ENCODE measurements around the gene PCDHGA4. TPM values are rescaled to one million over a fixed set of nuclear protein-coding genes. Genes with fewer than 3 reads are reported as not detected.

PCDHGA4 gene
- total RNA-seq, 1 donor from 2014 or later, result 5.8 TPM

DNA sequence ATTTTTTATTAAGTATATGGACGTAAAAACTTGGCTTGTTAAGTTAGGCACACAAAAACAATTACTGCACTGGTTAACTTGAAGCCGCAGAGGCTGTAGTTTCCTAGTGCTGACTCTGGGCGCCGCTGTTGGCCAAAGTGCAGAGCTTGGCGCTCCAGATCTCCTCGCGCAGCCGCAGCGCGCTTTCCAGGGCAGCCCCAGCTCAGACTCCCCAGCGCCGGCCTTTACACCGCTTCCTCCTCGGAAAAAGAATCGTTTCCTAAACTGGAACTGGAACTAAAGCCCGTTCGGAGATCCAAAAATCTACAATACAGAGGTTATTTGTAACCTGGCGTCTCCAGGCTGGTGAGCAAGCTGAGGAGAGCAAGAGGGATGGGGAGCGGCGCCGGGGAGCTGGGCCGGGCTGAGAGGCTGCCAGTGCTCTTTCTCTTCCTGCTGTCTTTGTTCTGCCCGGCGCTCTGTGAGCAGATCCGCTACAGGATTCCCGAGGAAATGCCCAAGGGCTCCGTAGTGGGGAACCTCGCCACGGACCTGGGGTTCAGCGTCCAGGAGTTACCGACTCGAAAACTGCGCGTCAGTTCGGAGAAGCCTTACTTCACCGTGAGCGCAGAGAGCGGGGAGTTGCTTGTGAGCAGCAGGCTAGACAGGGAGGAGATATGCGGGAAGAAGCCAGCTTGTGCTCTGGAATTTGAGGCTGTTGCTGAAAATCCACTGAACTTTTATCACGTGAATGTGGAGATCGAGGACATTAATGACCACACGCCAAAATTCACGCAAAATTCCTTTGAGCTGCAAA lies 43.1 kb downstream of the PCDHGA4 start, which contains the start of gene PCDHGB5:
TSS of gene PCDHGB5 (plus strand) at position 192 of the 796 bp plus-strand sequence. CDS start at position 373, 181 bp downstream.

DNA sequence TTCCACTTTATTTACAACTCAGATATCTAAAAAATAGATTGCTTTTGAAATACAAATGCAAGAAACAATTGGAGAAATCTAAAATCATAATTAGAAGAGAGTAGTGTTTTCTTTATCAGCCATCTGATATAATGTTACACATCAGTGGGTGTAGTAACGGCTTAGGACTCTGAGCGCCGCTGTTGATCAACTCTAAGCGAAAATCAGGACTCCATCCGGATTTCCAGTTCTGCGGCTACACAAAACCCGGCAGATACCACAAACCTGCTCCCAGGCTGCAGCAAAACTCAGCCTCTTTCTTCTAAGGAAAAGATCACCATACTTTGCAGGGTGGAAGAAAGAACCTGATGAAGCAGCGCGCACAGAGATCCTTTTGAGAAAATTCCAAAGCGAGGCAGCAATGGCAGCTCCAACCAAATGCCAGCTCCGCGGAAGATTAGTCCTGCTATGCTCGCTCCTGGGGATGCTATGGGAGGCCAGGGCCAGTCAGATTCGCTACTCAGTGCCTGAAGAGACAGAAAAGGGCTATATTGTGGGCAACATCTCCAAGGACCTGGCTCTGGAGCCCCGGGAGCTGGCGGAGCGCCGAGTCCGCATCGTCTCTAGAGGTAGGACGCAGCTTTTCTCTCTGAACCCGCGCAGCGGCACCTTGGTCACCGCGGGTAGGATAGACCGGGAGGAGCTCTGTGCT lies 47.9 kb downstream of the PCDHGA4 start, which contains the start of gene PCDHGA9:
TSS of gene PCDHGA9 (plus strand) at position 226 of the 691 bp plus-strand sequence. CDS start at position 401, 175 bp downstream.

Other genes starting within 250 kb of the PCDHGA4 start
- under 0.01 and 0.09 TPM in 2 replicates for gene PCDHB4, start 233.2 kb upstream of the PCDHGA4 start, total RNA-seq
- gene PCDHB5, start 219.8 kb upstream of the PCDHGA4 start, total RNA-seq, result 0.60 and 1.8 TPM in 2 replicates
- 0.14 and 0.30 TPM in 2 replicates for gene PCDHB6, start 205.0 kb upstream of the PCDHGA4 start, total RNA-seq
- gene PCDHB7, start 182.4 kb upstream of the PCDHGA4 start, total RNA-seq, result 0.18 and 0.89 TPM in 2 replicates
- 0.05 and 0.89 TPM in 2 replicates for gene PCDHB8, start 177.2 kb upstream of the PCDHGA4 start, total RNA-seq
- gene PCDHB16, start 172.6 kb upstream of the PCDHGA4 start, total RNA-seq, result 0.09 and 0.30 TPM in 2 replicates
- gene PCDHB9, start 167.9 kb upstream of the PCDHGA4 start, total RNA-seq, result 0.18 and 0.30 TPM in 2 replicates
- gene PCDHB10, start 162.7 kb upstream of the PCDHGA4 start, total RNA-seq, result 0.42 and 0.59 TPM in 2 replicates
- 0.05 and 0.30 TPM in 2 replicates for gene PCDHB11, start 155.4 kb upstream of the PCDHGA4 start, total RNA-seq
- gene PCDHB12, start 146.3 kb upstream of the PCDHGA4 start, total RNA-seq, result 0.05 and 0.30 TPM in 2 replicates
- 0.28 and 0.89 TPM in 2 replicates for gene PCDHB13, start 141.1 kb upstream of the PCDHGA4 start, total RNA-seq
- gene PCDHB14, start 131.7 kb upstream of the PCDHGA4 start, total RNA-seq, result 0.42 and 1.5 TPM in 2 replicates
- 0.28 and 0.59 TPM in 2 replicates for gene PCDHB15, start 109.6 kb upstream of the PCDHGA4 start, total RNA-seq
- gene SLC25A2, start 51.0 kb upstream of the PCDHGA4 start, total RNA-seq, result 0.28 and 0.30 TPM in 2 replicates
- 79.9 and 81.4 TPM in 2 replicates for gene TAF7, start 34.2 kb upstream of the PCDHGA4 start, total RNA-seq
- 0.69 and 0.89 TPM in 2 replicates for gene PCDHGA1, start 24.5 kb upstream of the PCDHGA4 start, total RNA-seq
- 3.5 and 3.9 TPM in 2 replicates for gene PCDHGA2, start 16.3 kb upstream of the PCDHGA4 start, total RNA-seq
- gene PCDHGA3, start 11.2 kb upstream of the PCDHGA4 start, total RNA-seq, result 1.6 and 2.1 TPM in 2 replicates
- gene PCDHGB1, start 4.9 kb upstream of the PCDHGA4 start, total RNA-seq, result 3.3 TPM in 2 replicates
- gene PCDHGB2, start 5.0 kb downstream of the PCDHGA4 start, total RNA-seq, result 2.1 and 2.4 TPM in 2 replicates
- 0.89 and 0.92 TPM in 2 replicates for gene PCDHGA5, start 9.1 kb downstream of the PCDHGA4 start, total RNA-seq
- 6.5 and 6.8 TPM in 2 replicates for gene PCDHGB3, start 15.2 kb downstream of the PCDHGA4 start, total RNA-seq
- gene PCDHGA6, start 18.9 kb downstream of the PCDHGA4 start, total RNA-seq, result 3.2 and 4.2 TPM in 2 replicates
- 4.2 and 6.8 TPM in 2 replicates for gene PCDHGA7, start 27.7 kb downstream of the PCDHGA4 start, total RNA-seq
- gene PCDHGB4, start 32.7 kb downstream of the PCDHGA4 start, total RNA-seq, result 25.5 and 27.3 TPM in 2 replicates
- 2.8 and 3.0 TPM in 2 replicates for gene PCDHGA8, start 37.6 kb downstream of the PCDHGA4 start, total RNA-seq
- gene PCDHGB5, start 42.9 kb downstream of the PCDHGA4 start, total RNA-seq, result 30.9 and 34.3 TPM in 2 replicates
- gene PCDHGA9, start 47.8 kb downstream of the PCDHGA4 start, total RNA-seq, result 3.6 and 4.5 TPM in 2 replicates
- 2.4 and 2.8 TPM in 2 replicates for gene PCDHGB6, start 53.0 kb downstream of the PCDHGA4 start, total RNA-seq
- 6.8 and 8.6 TPM in 2 replicates for gene PCDHGA10, start 58.0 kb downstream of the PCDHGA4 start, total RNA-seq
- 8.3 and 10.1 TPM in 2 replicates for gene PCDHGB7, start 62.7 kb downstream of the PCDHGA4 start, total RNA-seq
- gene PCDHGA11, start 66.0 kb downstream of the PCDHGA4 start, total RNA-seq, result 12.5 and 19.4 TPM in 2 replicates
- gene PCDHGA12, start 75.5 kb downstream of the PCDHGA4 start, total RNA-seq, result 16.3 and 33.7 TPM in 2 replicates
- 38.6 and 69.3 TPM in 2 replicates for gene PCDHGC3, start 120.9 kb downstream of the PCDHGA4 start, total RNA-seq
- 2.4 and 3.5 TPM in 2 replicates for gene PCDHGC4, start 130.0 kb downstream of the PCDHGA4 start, total RNA-seq
- gene PCDHGC5, start 134.1 kb downstream of the PCDHGA4 start, total RNA-seq, result 2.4 and 10.2 TPM in 2 replicates